ENCODE data around the gene TNFRSF1A. TPM values are rescaled to one million over a fixed set of nuclear protein-coding genes. Genes with fewer than 3 reads are reported as not detected.

The TNFRSF1A gene
- total and polyA plus RNA-seq, 2 of the 13 experiments (the other 11 are each of a cell fraction or from before 2014, with no cell fraction given): 41.5 to 61.2 TPM

- TF ChIP-seq ZNF318 (CRISPR knock-in tag; IDR thresholded peaks at IDR 0.05) (no peak), ZBTB33 (CRISPR knock-in tag; IDR thresholded peaks at IDR 0.05) (no peak), CBX1 (IDR thresholded peaks at IDR 0.05; ENCODE audit: low read depth) (no peak), CREB1 (IDR thresholded peaks at IDR 0.05) (no peak), CREB1 (CRISPR knock-in tag; IDR thresholded peaks at IDR 0.05) (no peak), PHF8 (CRISPR knock-in tag; IDR thresholded peaks at IDR 0.05) (no peak), RORA (CRISPR knock-in tag; IDR thresholded peaks at IDR 0.05) (no peak), THAP11 (CRISPR knock-in tag; IDR thresholded peaks at IDR 0.05) (peak; percentile 36; the same call in 1 of the 2 replicates), ZNF24 (IDR thresholded peaks at IDR 0.05) (no peak), FOXO1 (CRISPR knock-in tag; IDR thresholded peaks at IDR 0.05) (peak; percentile 34; the same call in 1 of the 2 replicates), RFX5 (IDR thresholded peaks at IDR 0.05; ENCODE audit: low read depth, low read length) (no peak), CERS6 (CRISPR knock-in tag; IDR thresholded peaks at IDR 0.05) (no peak), CCDC6 (CRISPR knock-in tag; IDR thresholded peaks at IDR 0.05) (no peak), ZNF124 (CRISPR knock-in tag; IDR thresholded peaks at IDR 0.05) (no peak), MIXL1 (CRISPR knock-in tag; IDR thresholded peaks at IDR 0.05) (peak; percentile 55; the same call in 1 of the 2 replicates), NAIF1 (CRISPR knock-in tag; IDR thresholded peaks at IDR 0.05; ENCODE audit: borderline replicate concordance) (no peak), ZZZ3 (CRISPR knock-in tag; IDR thresholded peaks at IDR 0.05; ENCODE audit: borderline replicate concordance) (no peak), AKAP8 (CRISPR knock-in tag; IDR thresholded peaks at IDR 0.05) (no peak), HNF4A (CRISPR knock-in tag; IDR thresholded peaks at IDR 0.05) (peak; percentile 85), SSRP1 (CRISPR knock-in tag; IDR thresholded peaks at IDR 0.05) (no peak; the same call in 1 of the 2 replicates), ETV6 (CRISPR knock-in tag; conservative IDR thresholded peaks at IDR 0.05) (no peak)
Observed at GRCh38 chr12:6294156-6295093, 47.5 kb downstream of the TNFRSF1A start (continued).
